H9 (cell line): ENCODE data around the gene FAT1. TPM values are rescaled to one million over a fixed set of nuclear protein-coding genes. Genes with fewer than 3 reads are reported as not detected.

Experiments used
- DNase-seq: peaks from one replicate; pipeline ENCODE4 v3.0.0-alpha.2; 2017
- H2AFZ ChIP-seq: one replicate; pipeline ENCODE4 v1.6.1; 2013; ENCODE audit warnings: mild to moderate bottlenecking, low read length, control low read depth, moderate library complexity
- H2AK5ac ChIP-seq: 2 replicates; pipeline ENCODE4 v1.6.1; 2013; ENCODE audit warnings: low read length, control low read depth, mixed read lengths; ENCODE audit not compliant: insufficient read length
- H2BK120ac ChIP-seq: one replicate; pipeline ENCODE4 v1.6.1; 2013; ENCODE audit warnings: low read depth, mild to moderate bottlenecking, low read length, control low read depth, inconsistent platforms; ENCODE audit not compliant: poor library complexity, severe bottlenecking
- H2BK12ac ChIP-seq: 2 replicates; pipeline ENCODE4 v1.6.1; 2013; ENCODE audit warnings: low read length, control low read depth, mixed read lengths, low read depth; ENCODE audit not compliant: insufficient read length
- H2BK15ac ChIP-seq: 2 replicates; pipeline ENCODE4 v1.6.1; 2013; ENCODE audit warnings: low read depth, low read length, control low read depth
- H2BK20ac ChIP-seq: one replicate; pipeline ENCODE4 v1.6.1; 2013; ENCODE audit warnings: low read depth, mild to moderate bottlenecking, low read length, control low read depth, inconsistent platforms; ENCODE audit not compliant: poor library complexity, severe bottlenecking
- H2BK5ac ChIP-seq: 2 replicates; pipeline ENCODE4 v1.6.1; 2013; ENCODE audit warnings: low read length, control low read depth, mixed read lengths; ENCODE audit not compliant: insufficient read length
- H3K14ac ChIP-seq: 2 replicates; pipeline ENCODE4 v1.6.1; 2013; ENCODE audit warnings: low read length, control low read depth; ENCODE audit not compliant: insufficient read depth
- H3K18ac ChIP-seq: 2 replicates; pipeline ENCODE4 v1.6.1; 2013; ENCODE audit warnings: low read depth, mild to moderate bottlenecking, mixed read lengths, low read length, control low read depth; ENCODE audit not compliant: insufficient read length
- H3K23ac ChIP-seq: 2 replicates; pipeline ENCODE4 v1.6.1; 2013; ENCODE audit warnings: low read length, control low read depth, mixed read lengths, low read depth; ENCODE audit not compliant: insufficient read length
- H3K23me2 ChIP-seq: 2 replicates; pipeline ENCODE4 v1.6.1; 2013; ENCODE audit warnings: low read depth, mild to moderate bottlenecking, mixed read lengths, low read length, control low read depth; ENCODE audit not compliant: insufficient read length, poor library complexity, severe bottlenecking
- H3K27ac ChIP-seq: 2 replicates; pipeline ENCODE4 v1.5.1; 2013; ENCODE audit warnings: low read length, control low read depth, mixed read lengths, low read depth; ENCODE audit not compliant: insufficient read length
- H3K27me3 ChIP-seq: 2 replicates; pipeline ENCODE4 v1.6.1; 2013; ENCODE audit warnings: low read length, control low read depth, inconsistent platforms; ENCODE audit not compliant: insufficient read depth
- H3K4ac ChIP-seq: 2 replicates; pipeline ENCODE4 v1.6.1; 2013; ENCODE audit warnings: low read depth, mild to moderate bottlenecking, control low read depth, inconsistent platforms, low read length, moderate library complexity
- H3K4me1 ChIP-seq: 2 replicates; pipeline ENCODE4 v1.6.1; 2013; ENCODE audit warnings: low read length, control low read depth, inconsistent platforms; ENCODE audit not compliant: insufficient read depth
- H3K4me2 ChIP-seq: 2 replicates; pipeline ENCODE4 v1.6.1; 2013; ENCODE audit warnings: low read length, control low read depth, mixed read lengths; ENCODE audit not compliant: insufficient read length, insufficient read depth
- H3K56ac ChIP-seq: 2 replicates; pipeline ENCODE4 v1.6.1; 2013; ENCODE audit warnings: low read depth, mild to moderate bottlenecking, mixed read lengths, low read length, control low read depth; ENCODE audit not compliant: insufficient read length
- H3K79me1 ChIP-seq: 2 replicates; pipeline ENCODE4 v1.6.1; 2013; ENCODE audit warnings: low read depth, mild to moderate bottlenecking, moderate library complexity, low read length, control low read depth, inconsistent platforms; ENCODE audit not compliant: insufficient read depth, poor library complexity, severe bottlenecking
- H3K79me2 ChIP-seq: 2 replicates; pipeline ENCODE4 v1.6.1; 2013; ENCODE audit warnings: low read length, control low read depth, inconsistent platforms; ENCODE audit not compliant: insufficient read depth
- H3K9ac ChIP-seq: 2 replicates; pipeline ENCODE4 v1.6.1; 2013; ENCODE audit warnings: low read length, control low read depth, mixed read lengths; ENCODE audit not compliant: insufficient read length; ENCODE audit errors: extremely low read depth
- H3K9me3 ChIP-seq: one replicate; pipeline ENCODE4 v1.6.1; 2013; ENCODE audit warnings: low read depth, low read length, inconsistent platforms; ENCODE audit not compliant: control insufficient read depth
- H3T11ph ChIP-seq: one replicate; pipeline ENCODE4 v1.6.1; 2013; ENCODE audit warnings: mild to moderate bottlenecking, low read length, control low read depth, inconsistent platforms
- H4K20me1 ChIP-seq: one replicate; pipeline ENCODE4 v1.6.1; 2013; ENCODE audit not compliant: control insufficient read depth, insufficient read length, insufficient read depth
- H4K5ac ChIP-seq: 2 replicates; pipeline ENCODE4 v1.6.1; 2013; ENCODE audit warnings: low read depth, mild to moderate bottlenecking, mixed read lengths, low read length, control low read depth; ENCODE audit not compliant: insufficient read length
- H4K8ac ChIP-seq: replicated peaks from 2 replicates; pipeline ENCODE4 v1.6.1; 2013; ENCODE audit warnings: low read length, control low read depth, mixed read lengths, low read depth; ENCODE audit not compliant: insufficient read length
- H4K91ac ChIP-seq: 2 replicates; pipeline ENCODE4 v1.6.1; 2013; ENCODE audit warnings: low read depth, mild to moderate bottlenecking, moderate library complexity, mixed read lengths, low read length, control low read depth; ENCODE audit not compliant: insufficient read length
- H3K27ac Mint-ChIP-seq, 3 experiments: 2 replicates in 2 of 3; 3 replicates in 1 of 3; pipeline ENCODE4 v1.8.0; 2020 to 2021; ENCODE audit warnings: mixed read lengths in 3 of 3, mild to moderate bottlenecking in 1 of 3, moderate library complexity in 1 of 3
- H3K27me3 Mint-ChIP-seq: 2 replicates; pipeline ENCODE4 v1.8.0; 2021; ENCODE audit warnings: low read depth, mild to moderate bottlenecking, moderate library complexity, mixed read lengths
- H3K36me3 Mint-ChIP-seq, 3 experiments: 2 replicates in 2 of 3; 3 replicates in 1 of 3; pipeline ENCODE4 v1.8.0; 2020 to 2021; ENCODE audit warnings: low read depth in 3 of 3, mixed read lengths in 3 of 3; ENCODE audit not compliant: insufficient read depth in 1 of 3
- H3K4me1 Mint-ChIP-seq, 2 experiments: 2 replicates each; pipeline ENCODE4 v1.8.0; 2020; ENCODE audit warnings: mixed read lengths in 2 of 2
- H3K4me3 Mint-ChIP-seq, 2 experiments: 2 replicates in 1 of 2; 3 replicates in 1 of 2; pipeline ENCODE4 v1.8.0; 2020 to 2021; ENCODE audit warnings: mild to moderate bottlenecking in 2 of 2, mixed read lengths in 2 of 2, moderate library complexity in 1 of 2
- H3K9me3 Mint-ChIP-seq, 2 experiments: 2 replicates in 1 of 2; 3 replicates in 1 of 2; pipeline ENCODE4 v1.8.0; 2020; ENCODE audit warnings: mild to moderate bottlenecking in 2 of 2, mixed read lengths in 2 of 2, moderate library complexity in 1 of 2
- CTCF ChIP-seq: fragments of 200-600 bp; sonication (generic); conservative IDR thresholded peaks from 3 replicates; pipeline ENCODE4 v1.8.0; 2021; ENCODE audit warnings: antibody characterized with exemption, mild to moderate bottlenecking
- WGBS: extraction: QIAGEN DNeasy Blood & Tissue Kit; methylation state at CpG from one replicate; pipeline ENCODE4 v1.1.7; 2013; ENCODE audit warnings: missing lambda C conversion rate, low lambda C conversion rate, mixed read lengths; ENCODE audit not compliant: insufficient read length; ENCODE audit errors: extremely low coverage; 5-methylcytosine and 5-hydroxymethylcytosine counted together
- total RNA-seq: library from RNA; stranded (reverse); gene quantifications from 2 replicates; pipeline ENCODE4 v1.2.1, GENCODE V29; 2021

The FAT1 gene
- total RNA-seq, 1 experiment from 2014 or later = 173 TPM

GRCh38 chr4:186634591-186635128, 89.0 kb downstream of the FAT1 start:
- Histone ChIP-seq H3K4ac (no peak overlapping the region), H3K9ac (no peak overlapping the region), H2AK5ac (peak overlapping the region; percentile 95), H4K91ac (no peak overlapping the region), H3K23ac (no peak overlapping the region), H2AFZ (no peak overlapping the region), H3K79me1 (peaks cover 4% of the 10 kb centered on the region), H4K5ac (no peak overlapping the region), H2BK20ac (no peak overlapping the region), H3K56ac (no peak overlapping the region), H3K27me3 (no peaks in the 10 kb centered on the region), H3K4me2 (no peak overlapping the region), H3K23me2 (no peaks in the 10 kb centered on the region), H3K79me2 (no peaks in the 10 kb centered on the region), H2BK120ac (no peak overlapping the region), H3K14ac (peak overlapping the region; percentile 31; the same call in 1 of the 2 replicates), H3K27ac (peak overlapping the region; percentile 20), H4K8ac (no peak overlapping the region), H2BK15ac (no peak overlapping the region), H3K4me1 (peaks cover 8% of the 10 kb centered on the region; the same call in 1 of the 2 replicates), H3K9me3 (no peaks in the 10 kb centered on the region), H2BK5ac (no peak overlapping the region), H3T11ph (no peak overlapping the region), H2BK12ac (no peak overlapping the region), H3K18ac (no peak overlapping the region), H4K20me1 (no peaks in the 10 kb centered on the region)
- peaks cover 31 to 66% (median 62%) of the 10 kb centered on the region in 3 experiments; a peak in 6 of 7 replicates for H3K36me3 Mint-ChIP-seq
- peak overlapping the region; percentile 83 to 99 (median 84); a peak in 6 of 7 replicates for H3K27ac Mint-ChIP-seq
- WGBS = no CpG with 5 or more reads among the region's 10 CpGs
- no peaks in the 10 kb centered on the region for H3K9me3 Mint-ChIP-seq
- DNase-seq = no peak
- no peak for TF ChIP-seq CTCF
- H3K27me3 Mint-ChIP-seq = no peaks in the 10 kb centered on the region
- H3K4me3 Mint-ChIP-seq = peak overlapping the region in 1 of 2 experiments; percentile 8; a peak in 1 of 5 replicates
- peaks cover 22 to 32% of the 10 kb centered on the region in 2 experiments for H3K4me1 Mint-ChIP-seq
